GM18867 (cell line): ENCODE measurements around the gene ATP9A.
"Not testable (repeated sequence)": the region's sequence is repeated elsewhere in the genome, so short reads cannot be mapped to it uniquely, and the experiment has no call there.

Experiments
- ATAC-seq: cut with Tn5 transposase; IDR thresholded peaks from one replicate; pipeline ENCODE4 v1.9.1; 2021; ENCODE audit warnings: mild to moderate bottlenecking, moderate library complexity; ENCODE audit not compliant: unreplicated experiment

ATP9A gene

GRCh38 chr20:51753220-51753619 lies 15.0 kb downstream of the ATP9A start:
- ATAC-seq, result not testable (repeated sequence)

- ATAC-seq, result no peak
These were observed 15.7 kb downstream of the ATP9A start for GRCh38 chr20:51752343-51752951.

GRCh38 chr20:51750770-51751388 lies 17.3 kb downstream of the ATP9A start:
- ATAC-seq, result no peak

- ATAC-seq, result no peak
These were observed 18.0 kb downstream of the ATP9A start for GRCh38 chr20:51750037-51750769.

GRCh38 chr20:51749674-51750036 lies 18.5 kb downstream of the ATP9A start:
- no peak for ATAC-seq

- ATAC-seq, result no peak
These were observed 20.8 kb downstream of the ATP9A start for GRCh38 chr20:51747182-51747911.

- no peak for ATAC-seq
These were observed 22.4 kb downstream of the ATP9A start for GRCh38 chr20:51745804-51746203.

GRCh38 chr20:51740838-51741237 lies 27.4 kb downstream of the ATP9A start:
- no peak for ATAC-seq

- not testable (repeated sequence) for ATAC-seq
These were observed 27.9 kb downstream of the ATP9A start for GRCh38 chr20:51740308-51740707.

- no peak for ATAC-seq
These were observed 28.4 kb downstream of the ATP9A start for GRCh38 chr20:51739722-51740249.

- no peak for ATAC-seq
These were observed 29.2 kb downstream of the ATP9A start for GRCh38 chr20:51738877-51739447.

GRCh38 chr20:51738261-51738660 lies 29.9 kb downstream of the ATP9A start:
- not testable (repeated sequence) for ATAC-seq

GRCh38 chr20:51736947-51737346 lies 31.2 kb downstream of the ATP9A start:
- no peak for ATAC-seq

- no peak for ATAC-seq
These were observed 32.2 kb downstream of the ATP9A start for GRCh38 chr20:51735728-51736600.

- no peak for ATAC-seq
These were observed 33.1 kb downstream of the ATP9A start for GRCh38 chr20:51734876-51735720.

GRCh38 chr20:51733070-51733469 lies 35.1 kb downstream of the ATP9A start:
- no peak for ATAC-seq

GRCh38 chr20:51732096-51732791 lies 35.9 kb downstream of the ATP9A start:
- no peak for ATAC-seq

- no peak for ATAC-seq
These were observed 36.5 kb downstream of the ATP9A start for GRCh38 chr20:51731731-51732095.

- ATAC-seq, result no peak
These were observed 38.4 kb downstream of the ATP9A start for GRCh38 chr20:51729771-51730170.
